ENCODE results near the gene MRPL12. TPM values are rescaled to one million over a fixed set of nuclear protein-coding genes. Genes with fewer than 3 reads are reported as not detected.
A peak's percentile ranks its signal among the peaks of the same experiment; 100 is the strongest.

Gene MRPL12
- total and polyA plus RNA-seq, 8 donors: 18.1 to 98.7 (median 27.4) TPM

DNA sequence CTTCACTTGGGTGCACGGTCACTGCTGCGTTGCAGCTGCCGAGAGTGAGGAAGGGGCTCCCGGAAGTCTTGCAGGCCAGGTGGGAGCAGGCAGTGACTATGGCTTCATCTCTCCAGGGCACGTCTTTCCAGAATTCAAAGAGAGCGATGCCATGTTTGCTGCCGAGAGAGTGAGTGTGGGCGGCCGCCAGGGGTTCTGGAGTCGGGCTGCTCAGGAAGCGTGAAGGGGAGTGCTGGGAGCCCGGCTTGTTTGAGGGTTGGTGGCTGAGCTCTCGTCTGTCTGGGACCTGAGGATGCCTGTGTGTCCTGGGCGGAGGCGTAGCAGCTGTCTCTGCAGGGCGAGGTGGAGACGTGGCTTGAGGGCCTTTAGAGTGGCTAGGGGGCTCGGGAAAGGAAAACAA, 13.1 kb upstream of the MRPL12 start:
- WGBS, 2 donors: 91 to 92% methylated on average over 18 of the region's 18 CpGs
- intact Hi-C loops (cut with DNase I): no loop called here
- H3K36me3 ChIP-seq: peaks cover 4 to 72% (median 31%) of the 10 kb centered on the region in 3 donors

DNA sequence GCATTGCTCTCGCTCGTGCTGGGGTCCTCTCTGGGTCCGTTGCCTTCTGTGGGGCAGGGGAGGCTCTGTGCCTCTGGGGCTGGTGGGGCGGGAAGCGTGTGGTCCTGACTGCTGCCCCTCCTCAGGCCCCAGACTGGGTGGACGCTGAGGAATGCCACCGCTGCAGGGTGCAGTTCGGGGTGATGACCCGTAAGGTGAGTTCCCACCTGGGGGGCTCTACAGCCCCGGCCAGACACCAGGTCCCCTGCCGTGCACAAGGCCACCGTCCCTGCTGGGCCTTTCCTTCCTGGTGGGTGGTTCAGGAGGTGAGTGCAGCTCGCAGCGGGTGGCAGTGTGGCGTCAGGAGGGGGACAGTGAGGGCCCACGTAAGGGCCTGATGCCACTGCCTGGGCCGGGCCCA, 12.6 kb upstream of the MRPL12 start:
- H3K4me1 ChIP-seq: peaks cover 0 to under 1% (median under 1%) of the 10 kb centered on the region in 3 donors
- 89% methylated on average over 17 of the region's 17 CpGs for WGBS, 2 donors
- no peaks in the 10 kb centered on the region for H3K9me3 ChIP-seq
- no peak overlapping the region for H3K4me3 ChIP-seq
- DNase-seq (peak in 1 of 6 donors; percentile 70), FAIRE-seq (no peak), ATAC-seq (no peak)
- intact Hi-C loops (cut with DNase I): no loop called here
- peaks cover 4 to 77% (median 36%) of the 10 kb centered on the region in 3 donors for H3K36me3 ChIP-seq
- TF ChIP-seq, protein P1, sequence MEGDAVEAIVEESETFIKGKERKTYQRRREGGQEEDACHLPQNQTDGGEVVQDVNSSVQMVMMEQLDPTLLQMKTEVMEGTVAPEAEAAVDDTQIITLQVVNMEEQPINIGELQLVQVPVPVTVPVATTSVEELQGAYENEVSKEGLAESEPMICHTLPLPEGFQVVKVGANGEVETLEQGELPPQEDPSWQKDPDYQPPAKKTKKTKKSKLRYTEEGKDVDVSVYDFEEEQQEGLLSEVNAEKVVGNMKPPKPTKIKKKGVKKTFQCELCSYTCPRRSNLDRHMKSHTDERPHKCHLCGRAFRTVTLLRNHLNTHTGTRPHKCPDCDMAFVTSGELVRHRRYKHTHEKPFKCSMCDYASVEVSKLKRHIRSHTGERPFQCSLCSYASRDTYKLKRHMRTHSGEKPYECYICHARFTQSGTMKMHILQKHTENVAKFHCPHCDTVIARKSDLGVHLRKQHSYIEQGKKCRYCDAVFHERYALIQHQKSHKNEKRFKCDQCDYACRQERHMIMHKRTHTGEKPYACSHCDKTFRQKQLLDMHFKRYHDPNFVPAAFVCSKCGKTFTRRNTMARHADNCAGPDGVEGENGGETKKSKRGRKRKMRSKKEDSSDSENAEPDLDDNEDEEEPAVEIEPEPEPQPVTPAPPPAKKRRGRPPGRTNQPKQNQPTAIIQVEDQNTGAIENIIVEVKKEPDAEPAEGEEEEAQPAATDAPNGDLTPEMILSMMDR (IDR thresholded peaks at IDR 0.05): no peak
- H3K27ac ChIP-seq: no peak overlapping the region
- H3K27me3 ChIP-seq: no peaks in the 10 kb centered on the region

More for the DNA sequence above, 13.1 kb upstream of the MRPL12 start:
- Histone ChIP-seq H3K4me3 (no peak overlapping the region), H3K4me1 (peaks cover 4 to 5% (median 5%) of the 10 kb centered on the region in 3 donors), H3K27me3 (no peaks in the 10 kb centered on the region), H3K27ac (no peak overlapping the region), H3K9me3 (no peaks in the 10 kb centered on the region)
- ATAC-seq: no peak
- FAIRE-seq: no peak
- DNase-seq: peak in 1 of 6 donors; percentile 56
- TF ChIP-seq, protein P1 (IDR thresholded peaks at IDR 0.05): no peak

DNA sequence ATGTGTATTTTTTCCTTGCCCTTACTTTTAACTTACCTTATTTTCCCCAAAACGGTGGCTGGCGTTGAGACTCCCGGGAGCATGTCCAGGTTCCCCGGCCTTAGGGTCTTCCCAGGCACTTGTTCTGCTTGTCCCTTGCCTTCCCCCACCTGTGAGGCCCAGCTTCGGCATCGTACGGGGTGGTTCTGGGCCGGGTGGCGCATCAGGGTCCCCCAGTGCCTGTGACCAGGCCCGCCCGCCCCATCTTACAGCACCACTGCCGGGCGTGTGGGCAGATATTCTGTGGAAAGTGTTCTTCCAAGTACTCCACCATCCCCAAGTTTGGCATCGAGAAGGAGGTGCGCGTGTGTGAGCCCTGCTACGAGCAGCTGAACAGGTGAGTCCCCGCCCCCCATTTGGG, 12.0 kb upstream of the MRPL12 start:
- intact Hi-C loops (cut with DNase I): no loop called here
- peak in 1 of 6 donors; percentile 49 for DNase-seq
- Histone ChIP-seq H3K27me3 (no peaks in the 10 kb centered on the region), H3K27ac (no peak overlapping the region), H3K4me3 (no peak overlapping the region), H3K9me3 (no peaks in the 10 kb centered on the region), H3K4me1 (no peaks in the 10 kb centered on the region), H3K36me3 (peaks cover 4 to 82% (median 37%) of the 10 kb centered on the region in 3 donors)
- TF ChIP-seq, protein P1 (IDR thresholded peaks at IDR 0.05): no peak
- 88 to 92% methylated on average over 18 of the region's 18 CpGs for WGBS, 2 donors
- ATAC-seq: no peak
- no peak for FAIRE-seq

DNA sequence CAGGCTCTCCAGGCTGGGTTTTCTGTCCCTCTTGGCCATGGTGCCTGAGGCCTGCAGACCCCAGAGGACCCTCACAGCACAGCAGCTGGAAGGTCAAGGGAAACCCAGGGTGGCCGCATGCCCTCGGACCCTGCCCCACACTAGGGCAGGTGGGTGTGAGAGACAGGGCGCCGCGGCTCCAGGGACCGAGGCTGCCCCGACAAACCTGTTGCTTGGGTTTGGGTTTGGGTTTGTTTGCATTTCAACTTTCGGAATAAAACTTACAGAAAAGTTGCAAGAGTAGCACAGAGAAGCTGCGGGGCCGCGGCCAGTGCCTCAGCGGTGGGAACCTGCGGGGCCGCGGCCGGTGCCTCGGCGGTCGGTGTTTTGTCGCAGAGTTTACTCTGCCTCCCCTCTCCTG, 11.6 kb upstream of the MRPL12 start:
- Histone ChIP-seq H3K4me3 (no peak overlapping the region), H3K36me3 (peaks cover 4 to 82% (median 37%) of the 10 kb centered on the region in 3 donors), H3K9me3 (no peaks in the 10 kb centered on the region), H3K4me1 (no peaks in the 10 kb centered on the region), H3K27me3 (no peaks in the 10 kb centered on the region), H3K27ac (no peak overlapping the region)
- 95 to 96% methylated on average over 20 of the region's 20 CpGs for WGBS, 2 donors
- FAIRE-seq (no peak), DNase-seq (no peak), ATAC-seq (no peak)
- intact Hi-C loops (cut with DNase I): no loop called here
- TF ChIP-seq, protein P1 (IDR thresholded peaks at IDR 0.05): no peak

DNA sequence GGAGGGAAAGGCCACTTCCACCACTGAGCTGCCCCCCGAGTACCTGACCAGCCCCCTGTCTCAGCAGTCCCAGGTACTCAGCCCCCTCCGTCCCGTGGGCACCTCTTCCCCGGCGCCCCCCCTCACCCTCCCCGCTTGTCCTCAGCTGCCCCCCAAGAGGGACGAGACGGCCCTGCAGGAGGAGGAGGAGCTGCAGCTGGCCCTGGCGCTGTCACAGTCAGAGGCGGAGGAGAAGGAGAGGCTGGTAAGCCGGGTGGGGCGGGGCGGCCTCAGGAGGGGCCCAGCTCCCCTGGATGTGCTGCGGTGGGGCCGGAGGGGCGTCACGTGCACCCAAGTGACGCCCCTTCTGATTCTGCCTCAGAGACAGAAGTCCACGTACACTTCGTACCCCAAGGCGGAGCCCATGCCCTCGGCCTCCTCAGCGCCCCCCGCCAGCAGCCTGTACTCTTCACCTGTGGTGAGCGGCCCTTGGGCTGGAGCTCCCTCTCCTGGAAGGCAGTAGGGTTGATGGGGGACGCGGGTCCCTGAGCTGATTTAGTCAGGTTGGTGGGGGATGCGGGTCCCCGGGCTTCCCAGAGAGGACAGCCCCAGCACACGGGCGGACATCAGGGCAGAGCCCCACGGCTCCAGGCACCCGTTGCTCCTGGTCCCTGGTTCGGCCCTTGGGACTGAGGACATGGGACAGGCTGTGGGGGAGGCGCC, 9.5 kb upstream of the MRPL12 start:
- intact Hi-C loops (cut with DNase I): no loop called here
- H3K27me3 ChIP-seq: no peaks in the 10 kb centered on the region
- no peaks in the 10 kb centered on the region for H3K4me1 ChIP-seq
- no peak overlapping the region for H3K27ac ChIP-seq
- peak in 1 of 6 donors; percentile 65 for DNase-seq
- TF ChIP-seq, protein P1 (IDR thresholded peaks at IDR 0.05): no peak
- H3K36me3 ChIP-seq: peaks cover 4 to 71% (median 25%) of the 10 kb centered on the region in 3 donors
- no peak overlapping the region for H3K4me3 ChIP-seq
- WGBS, 2 donors: 89 to 95% methylated on average over 28 to 35 of the region's 35 CpGs
- H3K9me3 ChIP-seq: no peaks in the 10 kb centered on the region
- no peak for FAIRE-seq
- ATAC-seq: no peak

Data from pancreas (tissue), 10 donors.